NT2/D1 (cell line): ENCODE measurements around the gene ZMYND19.
"Not testable (repeated sequence)": the region's sequence is repeated elsewhere in the genome, so short reads cannot be mapped to it uniquely, and the experiment has no call there.

ENCODE experiments used
- DNase-seq: peaks from one replicate; pipeline ENCODE4 v3.0.0-alpha.2; 2011; ENCODE audit warnings: low read depth, low spot score
- H3K27me3 ChIP-seq: 2 replicates; pipeline ENCODE4 v1.6.0; 2011; ENCODE audit warnings: mild to moderate bottlenecking; ENCODE audit not compliant: insufficient read length, insufficient read depth
- H3K36me3 ChIP-seq: 2 replicates; pipeline ENCODE4 v1.6.1; 2011; ENCODE audit warnings: mild to moderate bottlenecking, low read length, mixed read lengths; ENCODE audit not compliant: insufficient read depth, insufficient read length
- H3K4me1 ChIP-seq: 2 replicates; pipeline ENCODE4 v1.5.1; 2011; ENCODE audit not compliant: insufficient read depth, insufficient read length
- H3K4me3 ChIP-seq: 2 replicates; pipeline ENCODE4 v1.5.1; 2011; ENCODE audit warnings: low read depth; ENCODE audit not compliant: insufficient read length
- H3K9ac ChIP-seq: 2 replicates; pipeline ENCODE4 v1.6.0; 2011; ENCODE audit warnings: low read depth; ENCODE audit not compliant: insufficient read length
- H3K9me3 ChIP-seq: 2 replicates; pipeline ENCODE4 v1.5.1; 2011; ENCODE audit warnings: mild to moderate bottlenecking, low read length; ENCODE audit not compliant: insufficient read depth
- SUZ12 ChIP-seq: IDR thresholded peaks from 2 replicates; pipeline ENCODE4 v1.6.1; 2011; ENCODE audit not compliant: insufficient read length, insufficient read depth; ENCODE audit errors: extremely low read depth
- YY1 ChIP-seq: IDR thresholded peaks from 2 replicates; pipeline ENCODE4 v1.6.1; 2011; ENCODE audit not compliant: insufficient read length, insufficient read depth
- ZNF274 ChIP-seq: IDR thresholded peaks from 2 replicates; pipeline ENCODE4 v1.6.1; 2011; ENCODE audit warnings: mild to moderate bottlenecking, low read depth, low read length

The ZMYND19 gene

DNA sequence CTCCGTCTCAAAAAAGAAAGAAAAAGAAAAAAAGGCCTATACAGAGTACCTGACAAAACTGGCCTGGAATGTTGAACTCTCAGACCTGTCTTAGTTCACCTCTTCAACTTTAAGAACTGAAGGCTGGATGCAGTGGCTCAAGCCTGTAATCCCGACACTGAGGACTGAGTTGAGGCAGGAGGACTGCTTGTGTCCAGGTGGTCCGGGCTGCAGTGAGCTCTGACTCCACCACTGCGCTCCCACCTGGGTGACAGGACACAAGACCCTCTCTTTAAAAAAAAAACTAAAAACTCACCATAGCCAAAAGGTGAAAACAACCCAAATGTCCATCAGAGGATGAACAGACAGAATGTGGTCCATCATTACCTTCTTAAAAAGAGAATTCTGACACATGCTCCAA lies 32.2 kb downstream of the ZMYND19 start:
- no peak overlapping the region for H3K9ac ChIP-seq
- H3K36me3 ChIP-seq: peaks cover 70% of the 10 kb centered on the region
- H3K9me3 ChIP-seq: no peaks in the 10 kb centered on the region
- no peaks in the 10 kb centered on the region for H3K27me3 ChIP-seq
- no peak for DNase-seq
- no peaks in the 10 kb centered on the region for H3K4me1 ChIP-seq
- H3K4me3 ChIP-seq: no peak overlapping the region
- no peak for TF ChIP-seq ZNF274
- no peak for TF ChIP-seq YY1
- no peak for TF ChIP-seq SUZ12

DNA sequence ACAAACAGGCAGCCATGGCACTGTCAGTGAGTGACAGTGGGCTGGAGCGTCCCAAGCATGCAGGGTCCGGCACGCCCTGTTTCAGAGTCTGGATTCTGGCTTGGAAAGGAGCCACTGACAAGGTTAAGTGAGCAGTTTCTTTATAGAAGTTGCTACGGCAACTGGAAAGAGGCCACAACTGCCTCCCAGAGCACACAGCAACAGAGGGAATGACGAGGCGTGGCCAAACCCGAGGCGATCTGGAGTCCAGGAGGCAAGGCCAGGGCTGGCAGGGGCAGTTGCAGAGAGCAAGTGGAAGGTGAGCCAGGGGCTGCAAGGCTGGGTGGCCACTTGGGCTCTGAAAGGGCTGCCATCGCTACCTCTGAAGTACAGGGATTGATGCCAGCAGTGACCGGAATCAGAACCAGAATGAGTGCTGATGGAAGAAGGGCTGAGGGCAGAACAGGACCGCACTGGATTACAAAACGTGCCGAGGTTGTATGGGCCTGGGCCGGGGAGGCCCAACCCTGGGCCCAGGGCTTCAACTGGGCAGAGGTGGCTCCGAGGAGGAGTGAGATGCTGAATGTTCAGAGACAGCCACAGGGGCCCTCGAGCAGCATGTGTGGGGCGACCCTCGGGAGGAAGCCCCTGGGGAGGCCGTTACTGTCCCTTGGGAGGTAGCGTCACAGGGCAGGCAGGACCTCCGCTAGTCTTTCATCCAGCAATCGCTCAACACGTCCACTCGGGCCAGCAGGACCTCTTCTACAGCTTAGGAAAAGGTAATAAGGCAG lies 34.1 kb downstream of the ZMYND19 start:
- Histone ChIP-seq H3K9me3 (no peaks in the 10 kb centered on the region), H3K36me3 (peaks cover 66% of the 10 kb centered on the region), H3K9ac (no peak overlapping the region), H3K4me3 (no peak overlapping the region), H3K27me3 (no peaks in the 10 kb centered on the region), H3K4me1 (no peaks in the 10 kb centered on the region)
- TF ChIP-seq ZNF274: no peak
- no peak for TF ChIP-seq YY1
- no peak for DNase-seq

DNA sequence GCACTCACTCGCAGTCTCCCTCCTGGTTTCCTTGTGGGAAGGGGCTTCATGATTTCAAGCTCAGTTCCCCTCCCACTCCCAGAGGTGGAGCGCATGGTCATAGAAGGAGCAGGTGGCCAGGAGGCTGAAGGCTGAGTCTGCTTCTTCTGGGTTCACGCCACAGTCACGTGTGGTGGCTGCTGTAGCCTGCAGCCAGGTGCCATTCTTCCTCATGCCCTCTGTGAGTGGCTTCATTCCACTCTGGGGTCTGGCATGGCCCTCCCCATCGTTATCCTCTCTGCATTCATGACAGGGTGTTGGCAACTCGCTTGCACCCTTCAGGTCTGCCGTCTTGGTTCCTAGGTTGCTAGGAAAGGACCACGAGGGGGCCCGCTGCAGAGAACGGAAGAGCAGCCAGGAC lies 35.1 kb downstream of the ZMYND19 start:
- Histone ChIP-seq H3K4me1 (no peaks in the 10 kb centered on the region), H3K9me3 (no peaks in the 10 kb centered on the region), H3K27me3 (no peaks in the 10 kb centered on the region), H3K9ac (no peak overlapping the region), H3K36me3 (peaks cover 65% of the 10 kb centered on the region), H3K4me3 (no peak overlapping the region)
- no peak for TF ChIP-seq SUZ12
- no peak for TF ChIP-seq ZNF274
- no peak for TF ChIP-seq YY1
- no peak for DNase-seq

DNA sequence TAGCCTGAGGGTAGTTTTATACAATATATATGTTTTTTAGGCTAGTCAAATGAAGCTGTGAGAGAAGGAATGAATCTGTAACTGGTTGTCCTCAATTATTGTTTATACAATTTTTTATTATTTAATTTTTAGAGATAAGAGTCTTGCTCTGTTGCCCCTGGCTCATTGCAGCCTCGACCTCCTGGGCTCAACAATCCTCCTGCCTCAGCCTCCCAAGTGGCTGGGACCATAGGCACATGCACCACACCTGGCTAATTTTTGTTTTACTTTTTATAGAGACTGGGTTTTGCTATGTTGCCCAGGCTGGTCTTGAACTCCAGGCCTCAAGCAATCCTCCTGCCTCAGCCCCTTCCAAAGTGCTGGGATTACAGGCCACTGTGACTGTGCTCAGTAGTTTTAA lies 36.0 kb downstream of the ZMYND19 start:
- Histone ChIP-seq H3K9ac (no peak overlapping the region), H3K4me3 (no peak overlapping the region), H3K9me3 (no peaks in the 10 kb centered on the region), H3K4me1 (peaks cover 2% of the 10 kb centered on the region), H3K27me3 (no peaks in the 10 kb centered on the region), H3K36me3 (peaks cover 59% of the 10 kb centered on the region)
- no peak for DNase-seq
- no peak for TF ChIP-seq YY1
- TF ChIP-seq SUZ12: no peak
- no peak for TF ChIP-seq ZNF274

DNA sequence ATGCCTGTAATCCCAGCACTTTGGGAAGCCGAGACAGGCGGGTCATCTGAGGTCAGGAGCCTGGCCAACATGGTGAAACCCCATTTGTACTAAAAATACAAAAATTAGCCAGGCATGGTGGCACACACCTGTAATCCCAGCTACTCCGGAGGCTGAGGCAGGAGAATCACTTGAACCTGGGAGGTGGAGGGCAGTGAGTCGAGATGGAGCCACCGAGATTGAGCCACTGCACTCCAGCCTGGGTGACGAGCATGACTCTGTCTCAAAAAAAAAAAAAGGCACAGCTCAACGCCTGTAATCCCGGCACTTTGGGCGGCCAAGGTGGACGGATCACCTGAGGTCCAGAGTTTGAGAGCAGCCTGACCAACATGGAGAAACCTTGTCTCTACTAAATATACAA lies 36.7 kb downstream of the ZMYND19 start:
- DNase-seq, H3K9ac ChIP-seq, H3K27me3 ChIP-seq, H3K4me1 ChIP-seq, H3K9me3 ChIP-seq, H3K4me3 ChIP-seq: not testable (repeated sequence)
- H3K36me3 ChIP-seq: peaks cover 57% of the 10 kb centered on the region

DNA sequence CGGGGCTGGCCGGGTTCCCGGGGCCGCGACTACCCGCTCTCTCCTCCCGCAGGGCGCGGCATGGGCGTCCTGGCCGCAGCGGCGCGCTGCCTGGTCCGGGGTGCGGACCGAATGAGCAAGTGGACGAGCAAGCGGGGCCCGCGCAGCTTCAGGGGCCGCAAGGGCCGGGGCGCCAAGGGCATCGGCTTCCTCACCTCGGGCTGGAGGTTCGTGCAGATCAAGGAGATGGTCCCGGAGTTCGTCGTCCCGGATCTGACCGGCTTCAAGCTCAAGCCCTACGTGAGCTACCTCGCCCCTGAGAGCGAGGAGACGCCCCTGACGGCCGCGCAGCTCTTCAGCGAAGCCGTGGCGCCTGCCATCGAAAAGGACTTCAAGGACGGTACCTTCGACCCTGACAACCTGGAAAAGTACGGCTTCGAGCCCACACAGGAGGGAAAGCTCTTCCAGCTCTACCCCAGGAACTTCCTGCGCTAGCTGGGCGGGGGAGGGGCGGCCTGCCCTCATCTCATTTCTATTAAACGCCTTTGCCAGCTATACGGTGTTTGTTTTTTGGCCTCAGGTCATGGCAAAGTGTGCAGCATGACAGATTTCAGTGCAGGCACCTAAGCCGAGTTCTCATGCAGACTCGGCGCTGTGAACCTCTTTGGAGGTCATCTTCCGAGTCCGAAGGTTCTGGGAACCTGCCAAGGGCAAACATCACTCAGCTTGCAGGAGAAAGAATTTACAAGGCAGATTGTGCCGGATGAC lies 38.1 kb downstream of the ZMYND19 start:
- no peak for DNase-seq
- Histone ChIP-seq H3K36me3 (peaks cover 48% of the 10 kb centered on the region), H3K9me3 (no peaks in the 10 kb centered on the region), H3K27me3 (no peaks in the 10 kb centered on the region), H3K4me3 (peak overlapping the region; percentile 97), H3K9ac (peak overlapping the region; percentile 97), H3K4me1 (peaks cover 2% of the 10 kb centered on the region)
- TF ChIP-seq SUZ12: no peak
- TF ChIP-seq YY1: no peak
- TF ChIP-seq ZNF274: no peak

DNA sequence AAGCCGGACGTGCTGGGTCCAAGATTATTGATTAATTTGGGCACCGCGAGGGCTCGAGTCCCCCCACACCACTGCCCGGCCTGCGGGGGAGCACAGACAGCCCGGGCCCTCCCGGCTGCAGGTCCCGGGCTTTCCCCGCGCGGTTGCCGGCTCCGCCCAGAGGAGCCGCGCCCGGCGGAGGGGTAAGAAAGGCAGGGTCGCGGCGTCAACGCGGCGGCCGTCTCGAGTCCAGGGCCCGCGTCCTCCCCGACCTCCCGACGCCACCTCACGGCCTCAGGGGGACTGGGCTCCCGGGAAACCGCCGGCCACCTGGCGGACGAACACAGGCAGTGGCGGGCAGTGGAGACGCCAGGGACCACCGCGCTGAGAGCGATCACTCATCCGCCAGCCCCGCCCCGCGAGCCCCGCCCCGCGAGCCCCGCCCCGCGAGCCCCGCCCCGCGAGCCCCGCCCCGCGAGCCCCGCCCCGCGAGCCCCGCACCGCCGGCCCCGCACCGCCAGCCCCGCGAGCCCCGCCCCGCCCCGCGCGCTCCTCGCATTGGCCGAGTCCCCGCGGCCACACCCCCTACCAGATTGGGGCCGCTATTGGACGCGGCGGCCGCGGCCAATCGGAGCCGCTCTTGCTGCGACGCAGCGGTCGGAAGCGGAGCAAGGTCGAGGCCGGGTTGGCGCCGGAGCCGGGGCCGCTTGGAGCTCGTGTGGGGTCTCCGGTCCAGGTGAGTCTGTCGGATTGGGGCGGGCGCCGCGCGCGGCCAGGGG lies 38.9 kb downstream of the ZMYND19 start, which contains the start of gene MRPL41:
Gene MRPL41, plus strand, starts transcription at position 616 of the 758 bp plus-strand sequence. CDS start 203 bp downstream, outside the sequence.
- Histone ChIP-seq H3K4me3 (peak within 1 kb of the TSS; percentile 97), H3K4me1 (peaks cover 2% of the 10 kb centered on the region), H3K9ac (peak within 1 kb of the TSS; percentile 97), H3K27me3 (no peaks in the 10 kb centered on the region), H3K36me3 (peaks cover 41% of the 10 kb centered on the region), H3K9me3 (peaks cover 6% of the 10 kb centered on the region; the same call in 1 of the 2 replicates)
- TF ChIP-seq SUZ12: no peak
- TF ChIP-seq YY1: no peak
- TF ChIP-seq ZNF274: no peak
- peak; percentile 88 for DNase-seq

DNA sequence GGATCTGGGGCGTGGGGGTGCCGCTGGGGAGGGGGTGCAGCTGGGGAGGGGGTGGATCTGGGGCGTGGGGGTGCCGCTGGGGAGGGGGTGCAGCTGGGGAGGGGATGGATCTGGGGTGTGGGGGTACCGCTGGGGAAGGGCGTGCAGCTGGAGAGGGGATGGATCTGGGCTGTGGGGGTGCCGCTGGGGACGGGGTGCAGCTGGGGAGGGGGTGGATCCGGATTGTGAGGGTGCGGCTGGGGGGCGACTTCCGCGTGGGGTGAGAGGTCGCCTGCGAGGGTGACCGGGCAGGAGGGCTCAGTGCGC lies 39.4 kb downstream of the ZMYND19 start:
- Histone ChIP-seq H3K9ac (peak overlapping the region; percentile 77), H3K9me3 (peaks cover 12% of the 10 kb centered on the region; the same call in 1 of the 2 replicates), H3K4me3 (peak overlapping the region; percentile 59), H3K36me3 (peaks cover 36% of the 10 kb centered on the region)
- not testable (repeated sequence) for DNase-seq, H3K4me1 ChIP-seq, H3K27me3 ChIP-seq
